CD4-positive, alpha-beta T cell treated with Interferon alpha-2 for 1 hour (primary cell): ENCODE data around the gene SLC25A21.

Experiments used
- DNase-seq, 2 donors: peaks; one replicate each; pipeline ENCODE4 v3.0.0-alpha.2; 2020 to 2022

Gene SLC25A21

DNA sequence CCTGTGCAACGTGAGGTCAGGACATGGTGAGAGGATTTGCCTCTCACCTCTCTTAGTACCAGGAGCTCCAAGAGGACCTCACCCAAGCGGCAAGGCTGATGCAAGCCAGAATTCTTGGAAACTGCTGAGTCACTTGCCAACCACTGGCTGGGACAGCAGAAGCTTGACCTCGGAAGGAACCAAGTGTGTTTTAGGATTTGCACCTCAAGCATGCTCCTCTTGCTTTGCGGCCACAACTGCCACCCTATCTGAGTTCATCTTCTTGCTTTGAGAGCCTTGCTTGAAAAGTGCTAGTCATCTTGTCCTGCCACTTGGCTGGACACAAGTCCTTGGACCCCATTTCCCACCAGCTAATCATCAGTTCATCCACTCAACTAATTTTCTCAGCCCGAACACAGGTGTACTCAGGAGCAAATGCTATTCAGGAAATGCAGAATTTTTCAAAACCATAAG is 195.8 kb downstream of the SLC25A21 start:
- DNase-seq = no peak

DNA sequence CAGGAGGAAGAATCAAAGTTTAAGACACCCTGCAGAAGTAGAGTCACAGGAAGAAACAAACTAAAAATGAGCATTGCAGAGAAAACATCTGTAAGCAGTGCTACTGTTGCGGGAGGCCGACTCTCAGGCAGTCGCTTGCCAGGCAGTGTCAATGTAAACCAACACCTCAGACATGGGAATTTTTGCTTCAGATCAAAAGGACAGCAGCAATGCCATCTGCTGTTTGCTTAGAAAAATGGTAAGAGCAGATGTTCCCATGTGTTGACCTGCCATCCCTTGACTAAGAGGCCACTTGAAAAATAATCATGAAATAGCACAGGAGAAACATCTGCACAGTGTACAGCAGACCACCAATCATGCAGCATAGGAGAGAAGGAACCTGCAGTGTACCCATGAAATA is 196.6 kb downstream of the SLC25A21 start:
- DNase-seq = no peak

DNA sequence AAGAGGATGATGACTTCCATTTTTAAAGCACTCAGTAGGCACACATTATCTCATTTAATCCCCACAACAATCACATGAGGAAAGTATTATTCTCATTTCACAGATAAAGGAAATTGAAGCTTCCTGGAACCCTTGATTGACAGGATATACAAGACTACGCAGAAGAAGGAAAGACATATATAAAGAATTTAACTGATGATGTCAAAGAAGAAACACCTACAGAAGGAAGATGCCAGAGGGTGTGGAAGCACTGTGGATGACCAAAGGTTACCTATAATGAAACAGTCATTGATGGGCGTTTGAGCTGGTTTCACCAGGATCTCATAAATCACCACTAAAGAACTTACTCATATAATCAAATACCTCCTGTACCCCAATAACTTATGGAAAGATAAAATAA is 197.4 kb downstream of the SLC25A21 start:
- DNase-seq = no peak

DNA sequence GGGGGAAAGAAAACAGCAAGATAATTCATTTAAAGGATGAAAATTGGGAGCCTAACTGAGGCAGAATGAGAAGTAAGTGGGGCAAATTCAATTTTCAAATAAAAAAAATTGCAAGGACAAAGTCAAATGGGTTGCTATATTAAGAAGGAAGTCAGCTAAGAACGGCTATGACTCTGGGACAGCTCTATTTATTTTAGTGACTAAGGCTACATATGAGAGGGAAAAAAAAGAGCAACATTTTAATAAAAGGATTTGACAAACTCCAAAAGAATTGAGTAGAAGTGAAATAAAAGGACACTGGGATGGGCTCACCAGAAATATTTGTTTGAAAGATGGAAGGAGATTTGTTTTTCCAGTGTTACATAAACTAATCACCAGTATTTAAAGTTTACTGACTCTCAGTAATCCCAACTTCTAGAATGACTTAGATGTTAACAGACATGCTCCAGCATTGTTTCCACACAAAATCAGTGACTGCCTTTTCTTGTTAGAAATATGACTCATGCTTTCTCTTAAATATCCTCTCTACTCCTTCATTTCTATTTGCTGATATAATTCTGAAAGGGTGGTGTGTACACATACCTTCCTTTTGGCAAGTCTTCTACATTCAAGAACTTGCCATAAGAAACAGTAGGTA is 198.5 kb downstream of the SLC25A21 start:
- DNase-seq = no peak

DNA sequence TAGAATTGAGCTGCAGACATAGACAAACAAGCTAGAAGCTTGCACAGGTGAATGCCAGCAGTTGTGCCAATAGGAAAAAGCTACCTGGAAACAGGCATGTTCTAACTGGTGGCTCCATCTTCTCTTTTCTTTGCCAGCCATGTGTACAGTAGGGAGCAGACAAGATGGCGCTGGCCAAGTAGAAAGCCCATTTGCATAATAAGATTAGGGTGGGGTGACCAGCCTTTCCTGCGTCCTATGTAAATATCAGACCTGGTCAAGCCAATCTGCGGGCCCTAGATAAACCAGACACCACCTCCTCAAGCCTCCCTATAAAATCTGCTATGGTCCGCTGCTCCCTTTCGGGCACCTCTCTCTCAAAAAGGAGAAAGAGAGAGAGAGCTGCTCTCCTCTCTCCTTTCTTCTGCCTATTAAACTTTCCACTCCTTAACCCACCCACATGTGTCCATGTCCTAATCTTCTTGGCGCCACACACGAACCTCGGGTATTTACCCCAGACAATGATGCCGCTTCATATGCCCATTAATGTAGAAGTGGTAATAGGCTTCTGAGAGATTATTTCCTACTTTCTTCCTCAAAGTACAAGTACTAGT is 201.0 kb downstream of the SLC25A21 start:
- no peak for DNase-seq

DNA sequence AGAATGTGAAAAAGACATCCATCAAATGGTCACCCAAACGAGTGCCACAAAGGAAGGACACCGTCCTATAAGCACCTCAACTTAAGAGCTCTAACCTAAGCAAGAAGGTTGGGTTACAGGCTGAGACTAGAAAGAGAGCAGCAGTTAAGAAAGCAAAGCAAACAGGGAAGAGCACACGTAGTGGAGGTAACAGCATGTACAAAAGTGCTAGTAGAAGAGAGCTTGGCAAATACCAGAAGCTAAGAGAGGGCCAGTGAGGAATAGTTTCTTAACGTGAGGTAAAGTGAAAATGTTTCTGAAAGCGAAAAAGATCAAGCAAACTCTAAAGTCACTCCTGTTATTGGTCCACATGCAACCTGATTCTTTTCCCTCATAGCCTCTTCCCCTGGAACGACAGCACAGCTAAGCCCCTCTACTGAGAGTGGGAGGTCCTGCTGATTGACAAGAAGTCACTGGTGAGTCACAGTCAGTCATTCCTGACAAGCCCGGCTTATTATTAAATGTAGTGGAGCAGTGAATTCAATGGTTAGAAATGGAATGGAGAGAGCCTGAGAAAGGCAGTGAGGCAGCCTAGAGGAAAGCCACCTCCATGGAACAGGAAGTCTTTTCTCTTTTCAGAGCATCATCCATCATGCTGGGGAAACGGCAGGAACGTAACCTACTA is 204.4 kb downstream of the SLC25A21 start:
- no peak for DNase-seq

DNA sequence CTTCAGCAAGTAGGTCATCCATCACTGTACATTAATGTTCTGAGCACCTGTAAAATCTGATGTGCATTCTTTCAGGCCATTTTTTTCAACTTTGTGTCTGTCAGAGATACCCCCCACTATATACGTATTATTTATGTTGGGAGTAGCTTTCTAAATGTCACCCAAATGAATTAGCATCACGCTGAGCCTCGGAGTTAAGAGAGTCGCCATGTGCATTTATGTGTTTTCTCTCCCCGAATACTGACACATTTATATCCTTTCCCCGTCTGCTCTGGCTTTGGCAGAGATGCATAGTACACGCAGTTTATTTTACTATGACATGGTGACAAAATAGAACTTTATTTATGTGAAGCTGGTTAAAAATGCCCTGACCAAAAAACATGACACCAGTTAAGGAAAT is 216.4 kb downstream of the SLC25A21 start:
- DNase-seq = no peak

DNA sequence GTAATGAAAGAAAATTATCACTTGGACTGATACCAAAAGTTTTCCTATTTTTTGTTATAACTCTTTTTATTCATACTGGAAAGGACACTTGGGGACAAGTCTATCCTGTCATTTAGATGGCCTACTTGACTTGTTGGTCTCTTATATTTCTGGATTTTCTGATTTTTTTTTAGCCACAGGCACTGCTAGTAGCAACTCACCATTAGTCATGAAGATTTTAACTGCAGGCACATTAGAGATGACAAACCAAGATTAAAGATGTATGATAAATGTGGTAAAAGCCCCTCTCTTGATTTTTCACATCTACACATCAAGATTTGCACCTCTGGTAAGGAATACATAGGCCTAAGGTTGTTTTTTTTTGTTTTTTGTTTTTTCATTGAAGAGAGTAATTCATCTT is 217.0 kb downstream of the SLC25A21 start:
- no peak for DNase-seq

DNA sequence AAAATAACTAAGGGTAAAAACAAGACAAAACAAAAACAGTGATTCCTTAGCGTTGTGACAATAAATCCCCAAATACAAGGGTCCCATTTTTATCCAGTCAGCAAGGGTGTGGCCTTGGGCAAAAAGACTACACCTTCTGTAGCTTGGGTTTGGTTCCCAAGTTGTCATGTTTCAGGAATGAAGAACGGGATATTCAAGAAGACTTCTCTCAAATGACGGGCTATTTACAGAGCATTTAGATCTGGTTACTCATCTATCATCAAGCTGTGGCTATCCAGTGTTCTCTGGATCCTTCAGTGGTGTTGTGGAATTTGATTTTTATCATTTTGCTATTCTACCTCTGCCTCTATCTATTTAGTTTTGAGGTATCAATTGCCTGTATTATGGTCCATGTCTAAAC is 219.7 kb downstream of the SLC25A21 start:
- DNase-seq = no peak

DNA sequence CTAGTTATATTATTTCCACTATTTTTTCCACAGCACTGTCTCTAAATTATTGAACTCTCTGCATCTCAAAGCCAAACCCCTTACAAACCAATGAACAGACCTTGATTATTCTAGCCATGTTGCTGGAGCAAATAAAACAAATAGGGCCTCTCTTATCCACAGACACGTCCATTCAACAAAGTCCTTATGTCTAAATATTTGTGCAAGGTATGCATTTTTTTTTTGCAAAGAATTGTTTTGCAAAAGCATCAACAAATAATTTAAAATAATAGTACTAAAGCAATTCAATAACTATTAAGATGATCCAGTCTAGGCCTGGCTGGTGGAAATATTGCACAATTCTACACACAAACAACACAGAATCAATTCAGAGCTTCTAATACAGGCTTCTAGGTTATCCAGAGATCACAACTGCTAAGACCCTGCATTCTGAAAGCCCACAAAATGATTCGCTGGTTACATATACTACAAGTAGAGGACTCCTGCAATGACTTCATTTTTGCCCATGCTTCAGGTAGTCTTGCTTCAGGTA is 221.0 kb downstream of the SLC25A21 start:
- DNase-seq = no peak

DNA sequence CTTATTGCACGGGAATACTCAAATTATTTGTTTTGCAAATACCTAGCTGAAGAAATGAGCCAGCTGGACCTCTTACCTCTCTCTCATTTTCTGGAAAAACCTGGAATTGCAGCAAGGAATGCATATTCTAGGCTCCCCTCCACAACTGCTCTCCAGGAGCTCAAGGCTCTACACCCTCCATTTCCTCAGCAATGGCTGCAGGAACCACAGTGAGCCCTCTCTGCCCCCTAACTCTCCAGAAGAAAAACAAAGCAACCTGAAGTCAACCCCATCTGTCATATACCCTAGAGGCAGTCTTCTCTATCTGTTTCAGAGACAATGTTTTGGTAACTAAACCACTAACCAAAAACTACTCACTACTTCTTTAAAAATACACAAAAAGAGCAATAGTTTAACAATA is 221.6 kb downstream of the SLC25A21 start:
- DNase-seq = no peak

DNA sequence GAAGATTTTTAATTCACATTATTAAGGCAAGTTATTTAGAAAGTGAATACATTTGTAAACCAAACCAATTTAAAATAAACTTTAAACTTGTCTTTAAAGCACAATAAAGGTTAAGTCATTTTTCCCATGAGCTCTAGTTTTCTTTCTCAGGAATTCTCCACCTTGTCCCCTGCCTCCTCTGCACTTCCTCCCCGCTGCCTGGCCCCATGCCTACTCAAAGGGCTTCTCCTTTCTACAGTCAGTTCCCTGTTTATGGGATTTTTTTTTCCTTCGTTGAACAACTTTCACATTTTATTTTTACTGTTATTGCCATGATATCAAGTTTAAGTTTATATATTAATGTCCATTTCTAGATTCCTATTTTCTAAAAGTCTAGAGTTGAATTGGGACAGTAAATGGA is 223.0 kb downstream of the SLC25A21 start:
- no peak for DNase-seq

DNA sequence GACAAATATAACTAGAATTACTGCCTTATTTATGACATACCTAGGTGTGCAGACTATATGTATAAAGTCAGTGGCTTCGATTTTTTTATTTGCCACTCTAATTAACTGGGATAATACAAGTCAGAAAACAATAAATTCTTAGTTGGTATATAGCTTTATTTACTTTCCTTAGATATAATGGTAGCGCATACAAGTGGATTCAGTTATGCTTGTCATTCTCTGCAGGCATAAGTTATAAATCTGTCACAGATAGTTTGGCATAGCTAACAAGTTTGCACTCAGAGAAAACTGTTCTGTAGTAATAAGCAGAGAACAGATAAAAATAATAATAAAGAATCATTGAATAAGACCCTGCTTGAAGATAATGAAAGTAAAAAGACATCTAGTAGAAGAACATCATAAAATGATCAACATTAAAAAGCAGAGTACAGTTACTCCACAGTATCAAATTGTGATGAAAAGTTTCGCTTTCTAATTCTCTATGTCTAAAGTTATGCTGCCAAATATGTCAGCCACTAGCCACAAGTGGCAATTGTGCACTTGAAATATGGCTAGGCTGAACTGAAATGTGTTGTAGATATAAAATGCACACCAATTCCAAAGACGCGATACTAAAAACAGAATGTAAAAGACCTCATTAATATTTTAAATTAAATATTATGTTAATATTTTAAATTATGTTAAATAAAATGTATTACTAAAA is 224.1 kb downstream of the SLC25A21 start:
- DNase-seq = no peak

DNA sequence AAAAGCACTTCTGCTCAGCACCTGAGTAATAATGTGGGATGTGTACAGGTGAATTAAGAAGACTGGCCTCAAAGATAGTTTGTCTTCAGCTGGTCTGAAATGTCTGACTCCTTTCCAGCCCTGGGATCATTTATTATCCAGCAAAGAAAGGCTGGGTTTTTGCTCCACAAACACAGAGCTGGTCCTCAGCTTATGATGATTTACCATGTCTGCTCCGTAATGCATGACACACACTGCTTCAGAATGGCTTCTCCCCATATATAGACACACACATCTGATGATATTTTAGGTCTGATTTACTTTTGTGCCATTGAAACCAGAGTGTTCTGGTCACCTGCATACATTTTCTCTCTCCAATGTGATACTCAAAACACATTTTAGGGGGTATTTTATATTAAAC is 225.0 kb downstream of the SLC25A21 start:
- DNase-seq = no peak

DNA sequence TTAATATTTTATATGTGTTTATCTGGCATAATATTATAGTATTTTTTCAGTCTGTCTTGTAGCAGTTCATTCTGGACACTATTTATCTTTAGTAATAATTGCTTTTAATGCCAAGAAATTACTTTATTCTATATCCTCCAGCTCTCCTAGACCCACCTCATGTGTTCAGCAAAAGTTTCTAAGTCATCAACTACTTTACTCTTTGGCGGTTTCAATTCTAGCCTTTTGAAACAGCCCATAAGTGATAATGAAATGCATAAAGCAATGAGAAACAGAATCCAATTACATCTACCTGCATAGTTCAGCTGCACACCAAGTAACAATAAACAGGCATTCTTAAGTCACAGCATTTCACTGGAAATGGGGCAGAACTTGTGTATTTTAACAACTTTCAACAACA is 225.5 kb downstream of the SLC25A21 start:
- DNase-seq = no peak

DNA sequence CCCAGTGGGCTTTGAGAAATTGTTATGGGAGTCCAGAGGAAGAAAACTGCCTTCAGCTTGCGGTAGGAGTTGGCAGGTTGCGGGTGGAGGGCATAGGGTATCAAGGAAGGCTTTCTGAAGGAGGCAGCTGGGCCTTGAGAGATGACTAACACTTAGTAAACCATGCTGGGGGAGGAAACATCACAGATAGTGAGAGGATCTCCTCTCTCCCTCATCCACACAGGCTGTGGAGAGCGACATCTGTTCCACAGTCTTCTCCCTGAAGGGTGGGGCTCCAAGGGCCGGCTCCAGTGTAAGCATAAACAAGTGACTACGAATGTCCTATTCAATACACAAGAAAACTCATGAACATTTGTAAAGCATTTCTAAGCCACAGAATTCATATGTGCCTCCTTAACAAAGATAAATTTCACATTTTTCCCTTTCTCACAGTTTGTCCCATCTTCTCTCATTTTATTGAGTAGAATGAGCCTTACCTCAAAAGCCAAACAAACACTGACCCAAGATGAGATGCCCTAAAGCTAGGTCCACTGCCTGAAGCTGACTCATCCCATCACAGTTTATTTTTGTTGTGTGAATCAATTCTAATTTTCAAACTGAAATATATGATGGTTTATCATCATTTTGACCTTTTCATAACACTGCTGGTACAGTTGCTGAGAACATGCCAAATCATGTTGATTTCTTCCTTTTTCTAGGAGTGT is 227.9 kb downstream of the SLC25A21 start:
- no peak for DNase-seq

DNA sequence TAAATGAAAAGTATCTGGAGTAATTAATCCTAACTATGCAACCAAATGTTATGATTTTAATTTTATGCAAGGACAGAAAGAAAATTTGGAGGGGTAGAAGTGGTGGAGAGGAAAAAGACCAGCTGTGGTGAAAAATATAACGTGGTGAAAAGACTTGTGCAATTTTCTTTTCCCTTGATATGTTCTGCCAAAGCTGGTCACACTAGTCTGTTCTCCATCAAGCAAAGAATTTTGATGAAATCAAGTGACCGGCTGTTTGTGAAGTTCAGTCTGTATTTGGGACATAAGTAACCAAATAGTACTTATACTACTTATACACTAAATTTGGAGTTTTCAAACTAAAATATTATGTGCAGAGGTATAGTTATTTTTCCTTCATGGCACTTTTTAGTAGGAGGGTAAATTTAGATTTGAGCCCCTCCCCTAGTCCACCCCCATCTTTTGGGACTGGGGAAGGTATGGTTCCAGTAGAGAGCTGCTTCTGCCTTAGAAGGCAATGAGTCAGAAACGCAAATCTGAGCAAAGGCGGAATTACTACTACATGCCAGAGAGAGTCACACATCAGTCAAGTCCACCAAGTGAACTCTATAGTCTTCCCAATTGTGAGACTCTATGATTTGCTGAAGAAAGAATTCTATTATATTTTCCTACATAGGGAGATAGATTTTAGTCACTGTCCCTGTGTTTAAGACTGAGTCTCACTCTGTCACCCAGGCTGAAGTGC is 229.7 kb downstream of the SLC25A21 start:
- DNase-seq = no peak

DNA sequence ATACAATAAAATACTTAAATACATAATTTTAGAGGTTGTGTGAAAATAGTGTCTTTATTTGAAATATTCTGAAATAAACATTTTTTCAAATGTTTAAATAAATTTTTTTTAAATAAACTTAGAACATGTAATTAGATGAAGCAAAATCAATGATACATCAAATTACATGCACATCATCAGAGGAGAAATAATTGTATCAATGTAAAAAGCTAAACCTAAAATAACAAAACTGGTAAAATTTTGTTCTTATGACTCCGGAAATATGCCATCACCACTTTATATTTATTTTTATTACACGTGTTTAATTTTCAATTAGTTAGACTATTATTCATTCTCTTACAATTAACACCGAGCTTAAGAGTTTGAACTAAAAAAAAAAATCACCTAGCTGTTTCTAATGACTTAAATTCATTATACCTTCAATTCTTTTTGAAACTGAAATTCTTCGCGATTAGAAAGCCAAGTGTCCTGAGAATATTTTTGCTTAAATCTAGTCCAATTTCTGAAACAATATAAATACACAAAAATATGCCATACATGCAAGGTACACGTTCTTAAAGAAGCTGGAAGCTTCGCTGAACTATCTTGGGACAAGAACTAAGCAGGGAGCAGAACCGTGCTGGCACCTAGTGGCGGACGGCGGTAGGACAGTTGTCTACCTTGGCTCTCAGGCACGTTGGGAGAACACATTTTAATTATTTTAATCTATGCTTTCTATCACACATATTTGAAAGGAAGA is 230.5 kb downstream of the SLC25A21 start:
- peak; percentile 4 to 30 for DNase-seq

DNA sequence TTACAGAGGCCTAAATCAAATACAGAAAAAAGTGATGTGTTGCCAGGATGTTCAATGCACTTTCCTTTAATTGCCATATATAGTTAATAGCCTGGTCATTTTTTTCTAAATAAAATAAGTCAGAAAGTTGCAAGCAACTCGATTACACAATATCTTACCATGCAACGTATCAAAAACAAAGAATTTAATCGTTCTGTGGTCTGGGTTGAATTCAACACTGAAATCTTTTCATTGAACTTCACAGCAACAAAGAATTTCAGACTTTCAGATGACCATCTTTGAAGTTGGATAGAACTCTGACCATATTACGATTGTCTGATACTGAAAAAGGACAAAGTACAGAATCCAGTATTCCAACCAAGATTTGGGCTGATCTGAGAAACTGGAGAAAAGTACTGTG is 231.9 kb downstream of the SLC25A21 start:
- DNase-seq = no peak

DNA sequence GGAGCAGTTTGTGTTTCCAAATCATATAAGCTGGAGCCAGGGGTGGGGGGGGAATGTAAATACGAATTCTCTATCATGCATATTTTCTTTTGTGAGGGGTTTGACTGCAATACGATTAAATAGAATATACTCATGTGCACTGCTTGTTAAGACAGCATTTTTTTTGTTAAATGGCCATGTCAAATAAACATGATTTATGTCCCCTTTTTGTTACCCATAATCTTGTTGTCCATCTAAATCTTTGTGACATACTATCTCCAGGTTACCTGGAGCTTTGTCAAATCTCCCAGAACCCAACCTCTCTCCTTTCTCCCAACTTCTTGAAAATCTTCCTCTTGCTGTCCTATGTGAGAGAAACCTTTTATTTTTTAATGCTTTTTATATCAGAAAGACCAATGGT is 233.1 kb downstream of the SLC25A21 start:
- no peak for DNase-seq

DNA sequence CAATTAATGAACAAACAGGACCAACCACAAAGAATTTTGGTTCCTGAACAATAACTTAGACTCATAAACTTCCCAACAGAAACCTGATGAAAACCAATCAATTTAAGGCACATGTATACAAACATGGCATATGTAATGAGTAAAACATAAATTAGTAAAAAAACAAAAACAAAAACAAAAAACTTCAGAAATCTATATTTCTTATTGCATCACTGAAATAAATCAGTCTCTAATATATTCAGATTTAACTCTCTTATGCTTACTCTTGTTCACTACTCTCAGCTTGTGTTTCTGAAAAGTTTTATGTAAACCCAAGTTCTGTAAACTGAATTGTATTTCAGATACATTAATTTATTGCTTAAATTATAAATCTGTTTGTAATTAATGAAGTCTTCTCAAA is 233.7 kb downstream of the SLC25A21 start:
- DNase-seq = no peak
